IMR-90 (cell line): Measurements from ENCODE around the gene ISG15. TPM values are rescaled to one million over a fixed set of nuclear protein-coding genes. Genes with fewer than 3 reads are reported as not detected.

Experiments
- ATAC-seq: fragments of 200-7000 bp; cut with Tn5 transposase; 2 replicates; pipeline ENCODE4 v1.9.1; 2020; ENCODE audit warnings: low read depth, mild to moderate bottlenecking, moderate library complexity
- BruUV-seq: library from RNA; stranded (reverse); fragments of 400-500 nt; replicated peaks from 2 replicates; lab custom pipeline; 2021; lab: Mats Ljungman, UMichigan
- CTCF ChIA-PET: fragments of 300-600 bp; formaldehyde crosslinking; extraction: SDS; loops from one replicate; lab custom pipeline; 2021; ENCODE audit warnings: antibody characterized with exemption; lab: Yijun Ruan, JAX
- POLR2A ChIA-PET: fragments of 300-600 bp; sonication (Branson Sonifier 250); formaldehyde crosslinking; loops from one replicate; lab custom pipeline; 2022; ENCODE audit warnings: antibody characterized with exemption; ENCODE audit not compliant: unreplicated experiment; lab: Charles Lee
- DNase-seq: peaks from one replicate; pipeline ENCODE4 v3.0.0; 2013
- H2AFZ ChIP-seq: replicated peaks from 2 replicates; pipeline ENCODE3; 2013; ENCODE audit warnings: low read length, mild to moderate bottlenecking; ENCODE audit not compliant: poor library complexity
- H2AK5ac ChIP-seq: 2 replicates; pipeline ENCODE4 v1.6.1; 2013; ENCODE audit warnings: low read depth, low read length, inconsistent platforms
- H2AK9ac ChIP-seq: replicated peaks from 2 replicates; pipeline ENCODE3; 2013; ENCODE audit warnings: mild to moderate bottlenecking, low read depth, low read length, moderate library complexity; ENCODE audit not compliant: poor library complexity
- H2BK120ac ChIP-seq: 2 replicates; pipeline ENCODE4 v1.6.1; 2013; ENCODE audit warnings: low read depth, low read length, inconsistent platforms
- H2BK15ac ChIP-seq: 3 replicates; pipeline ENCODE4 v1.6.1; 2013; ENCODE audit warnings: low read depth, low read length, inconsistent platforms
- H2BK20ac ChIP-seq: 2 replicates; pipeline ENCODE4 v1.6.1; 2013; ENCODE audit warnings: low read depth, mild to moderate bottlenecking, inconsistent platforms, low read length, moderate library complexity
- H2BK5ac ChIP-seq: 2 replicates; pipeline ENCODE4 v1.6.1; 2013; ENCODE audit warnings: mild to moderate bottlenecking, low read depth, low read length, inconsistent platforms; ENCODE audit not compliant: poor library complexity, severe bottlenecking
- H3K14ac ChIP-seq: replicated peaks from 2 replicates; pipeline ENCODE4 v1.6.1; 2013; ENCODE audit warnings: low read depth, low read length, inconsistent platforms
- H3K18ac ChIP-seq: 2 replicates; pipeline ENCODE4 v1.6.1; 2013; ENCODE audit warnings: low read depth, low read length, control low read depth
- H3K23ac ChIP-seq: 2 replicates; pipeline ENCODE4 v1.6.1; 2013; ENCODE audit warnings: low read depth, low read length, inconsistent platforms
- H3K27ac ChIP-seq: 2 replicates; pipeline ENCODE4 v1.5.1; 2013; ENCODE audit warnings: mild to moderate bottlenecking, control low read depth, low read length; ENCODE audit not compliant: insufficient read depth
- H3K27me3 ChIP-seq: 2 replicates; pipeline ENCODE4 v1.6.1; 2013; ENCODE audit warnings: low read length; ENCODE audit not compliant: control insufficient read depth, insufficient read depth
- H3K36me3 ChIP-seq: 2 replicates; pipeline ENCODE4 v1.6.1; 2013; ENCODE audit warnings: low read length, mixed read lengths; ENCODE audit not compliant: control insufficient read depth, insufficient read depth
- H3K4ac ChIP-seq: 2 replicates; pipeline ENCODE4 v1.6.1; 2013; ENCODE audit warnings: low read depth, low read length, inconsistent platforms
- H3K4me1 ChIP-seq: 2 replicates; pipeline ENCODE4 v1.6.1; 2013; ENCODE audit warnings: low read length, mixed read lengths; ENCODE audit not compliant: control insufficient read depth, insufficient read depth
- H3K4me2 ChIP-seq: 2 replicates; pipeline ENCODE4 v1.6.1; 2013; ENCODE audit warnings: low read depth, mild to moderate bottlenecking, control low read depth, low read length, moderate library complexity
- H3K4me3 ChIP-seq: 2 replicates; pipeline ENCODE4 v1.5.1; 2013; ENCODE audit warnings: low read depth, mild to moderate bottlenecking, control low read depth, low read length, moderate library complexity; ENCODE audit not compliant: insufficient read depth
- H3K56ac ChIP-seq: 2 replicates; pipeline ENCODE4 v1.6.1; 2013; ENCODE audit warnings: low read length, inconsistent platforms; ENCODE audit not compliant: insufficient read depth; ENCODE audit errors: extremely low read depth
- H3K79me1 ChIP-seq, 2 experiments: 2 replicates each; pipeline ENCODE4 v1.6.1; 2013; ENCODE audit warnings: low read length in 2 of 2, inconsistent platforms in 1 of 2, low read depth in 1 of 2
- H3K9ac ChIP-seq: 2 replicates; pipeline ENCODE4 v1.6.1; 2013; ENCODE audit warnings: low read depth, low read length, control low read depth
- H3K9me1 ChIP-seq: 2 replicates; pipeline ENCODE4 v1.6.1; 2013; ENCODE audit warnings: low read length, inconsistent platforms; ENCODE audit not compliant: insufficient read depth
- H3K9me3 ChIP-seq: 2 replicates; pipeline ENCODE4 v1.6.1; 2013; ENCODE audit warnings: low read length; ENCODE audit not compliant: control insufficient read depth, insufficient read depth
- H4K20me1 ChIP-seq: 2 replicates; pipeline ENCODE4 v1.6.1; 2013; ENCODE audit warnings: low read length, inconsistent platforms; ENCODE audit not compliant: insufficient read depth
- H4K5ac ChIP-seq: 2 replicates; pipeline ENCODE4 v1.6.1; 2013; ENCODE audit warnings: mild to moderate bottlenecking, low read depth, low read length, control low read depth
- H4K8ac ChIP-seq, 2 experiments: 2 replicates each; pipeline ENCODE4 v1.6.1; 2013; ENCODE audit warnings: low read depth in 2 of 2, low read length in 2 of 2, control low read depth in 1 of 2, inconsistent platforms in 1 of 2
- H4K91ac ChIP-seq: 2 replicates; pipeline ENCODE4 v1.6.1; 2013; ENCODE audit warnings: low read depth, low read length, inconsistent platforms; ENCODE audit not compliant: insufficient read depth
- BHLHE40 ChIP-seq: fragments of 150-350 bp; IDR thresholded peaks from 2 replicates; pipeline ENCODE4 v1.6.1; 2016; ENCODE audit warnings: mild to moderate bottlenecking, low read depth, low read length
- CHD1 ChIP-seq: IDR thresholded peaks from 2 replicates; pipeline ENCODE4 v1.6.1; 2012; ENCODE audit warnings: low read depth, low read length, improper control_type of control experiment
- ELK1 ChIP-seq: fragments of 150-350 bp; IDR thresholded peaks from 2 replicates; pipeline ENCODE4 v1.6.1; 2016; ENCODE audit warnings: low read depth, mild to moderate bottlenecking, low read length, moderate library complexity, borderline replicate concordance
- MXI1 ChIP-seq: IDR thresholded peaks from 2 replicates; pipeline ENCODE4 v1.6.1; 2012; ENCODE audit warnings: low read depth, mild to moderate bottlenecking, low read length, moderate library complexity, borderline replicate concordance
- POLR2A ChIP-seq: IDR thresholded peaks from 2 replicates; pipeline ENCODE4 v1.6.1; 2012; ENCODE audit warnings: mild to moderate bottlenecking, low read depth, low read length
- RAD21 ChIP-seq: IDR thresholded peaks from 2 replicates; pipeline ENCODE4 v1.6.1; 2012; ENCODE audit warnings: low read length, improper control_type of control experiment
- RFX5 ChIP-seq: IDR thresholded peaks from 2 replicates; pipeline ENCODE4 v1.8.0; 2012; ENCODE audit warnings: low read depth, mild to moderate bottlenecking, low read length, moderate library complexity
- WGBS, 2 experiments: methylation state at CpG; one replicate each; pipeline versions ENCODE4 v1.1.5 to v1.1.7; 2013; ENCODE audit warnings: missing lambda C conversion rate in 2 of 2; ENCODE audit not compliant: insufficient read length in 1 of 2; ENCODE audit errors: extremely low coverage in 2 of 2; 5-methylcytosine and 5-hydroxymethylcytosine counted together
- dilution Hi-C: fragments of 300-500 bp; cut with HindIII; formaldehyde crosslinking; loops from one replicate; pipeline ENCODE4 v1.14.3; 2018; ENCODE audit warnings: low sequenced_read_pairs; ENCODE audit not compliant: unreplicated experiment
- in situ Hi-C: fragments of 300-500 bp; cut with MboI; formaldehyde crosslinking; loops from 3 replicates; pipeline ENCODE4 v1.14.3; 2019; ENCODE audit warnings: low sequenced_read_pairs, inconsistent platforms, mixed read lengths
- intact Hi-C: fragments of 100-400 bp; cut with micrococcal nuclease; formaldehyde crosslinking; loops from 2 replicates; pipeline ENCODE4 v1.10.0; 2022
- polyA plus RNA-seq, 3 experiments: library from polyadenylated mRNA; depleted of rRNA; stranded (reverse); fragments of >200 nt; gene quantifications; 2 replicates each; pipeline ENCODE4 v1.2.3, GENCODE V29; 2012; ENCODE audit warnings: low replicate concordance in 1 of 3
- total RNA-seq: library from RNA; depleted of rRNA; stranded (reverse); fragments of >200 nt; gene quantifications from 2 replicates; pipeline ENCODE4 v1.2.3, GENCODE V29; 2012

The ISG15 gene
- total and polyA plus RNA-seq, 2 of the 4 experiments (the other 2 are of a cell fraction) = 99.1 to 105 TPM

GRCh38 chr1:1024149-1024770 lies 11.0 kb downstream of the ISG15 start:
- dilution Hi-C loops (no loop called here), intact Hi-C loops (no loop called here), in situ Hi-C loops (no loop called here)
- no TSS peak for BruUV-seq
- H4K20me1 ChIP-seq = peaks cover 52% of the 10 kb centered on the region
- peaks cover 28% of the 10 kb centered on the region for H3K36me3 ChIP-seq
- no peaks in the 10 kb centered on the region for H3K27me3 ChIP-seq
- no peak overlapping the region for H3K23ac ChIP-seq
- H3K4me2 ChIP-seq = no peak overlapping the region
- peaks cover 2% of the 10 kb centered on the region; the same call in 1 of the 2 replicates for H3K9me1 ChIP-seq
- no peaks in the 10 kb centered on the region for H3K9me3 ChIP-seq
- no peak overlapping the region for H3K9ac ChIP-seq
- CTCF ChIA-PET = no interaction called here
- no peak overlapping the region for H3K56ac ChIP-seq
- 0 out of 4 replicates have a peak overlapping the region, but pooled peaks of 1 of the 2 experiments have one; percentile 5 for H4K8ac ChIP-seq
- H2AK5ac ChIP-seq = peak overlapping the region; percentile 27; the same call in 1 of the 2 replicates
- H2BK15ac ChIP-seq = no peak overlapping the region
- DNase-seq (no peak), ATAC-seq (no peak)
- H3K4me3 ChIP-seq = no peak overlapping the region
- POLR2A ChIA-PET = no interaction called here
- WGBS, 2 experiments = 78% methylated on average over 4 of the region's 9 CpGs; no CpG with 5 or more reads in 1 of the 2 experiments
- H2BK120ac ChIP-seq = no peak overlapping the region
- peaks cover 22 to 55% of the 10 kb centered on the region in 2 experiments for H3K79me1 ChIP-seq
- H3K14ac ChIP-seq = no peak overlapping the region
- peak overlapping the region; percentile 84 for H2AK9ac ChIP-seq
- no peak overlapping the region; the same call in 1 of the 2 replicates for H4K91ac ChIP-seq
- no peak overlapping the region for H2BK5ac ChIP-seq
- H2BK20ac ChIP-seq = no peak overlapping the region
- TF ChIP-seq POLR2A (no peak), RAD21 (no peak), CHD1 (no peak), RFX5 (no peak), MXI1 (no peak), BHLHE40 (no peak), ELK1 (no peak)
- peak overlapping the region; percentile 43 for H2AFZ ChIP-seq
- H4K5ac ChIP-seq = no peak overlapping the region
- H3K27ac ChIP-seq = no peak overlapping the region
- H3K4me1 ChIP-seq = peaks cover 20% of the 10 kb centered on the region
- H3K18ac ChIP-seq = no peak overlapping the region
- H3K4ac ChIP-seq = no peak overlapping the region
